GM21381 (cell line): ENCODE data around the gene TRIM15.
"Not testable (repeated sequence)": the region's sequence is repeated elsewhere in the genome, so short reads cannot be mapped to it uniquely, and the experiment has no call there.

Experiments
- ATAC-seq: cut with Tn5 transposase; IDR thresholded peaks from one replicate; pipeline ENCODE4 v1.9.1; 2021; ENCODE audit warnings: mild to moderate bottlenecking, moderate library complexity; ENCODE audit not compliant: unreplicated experiment

The TRIM15 gene

DNA sequence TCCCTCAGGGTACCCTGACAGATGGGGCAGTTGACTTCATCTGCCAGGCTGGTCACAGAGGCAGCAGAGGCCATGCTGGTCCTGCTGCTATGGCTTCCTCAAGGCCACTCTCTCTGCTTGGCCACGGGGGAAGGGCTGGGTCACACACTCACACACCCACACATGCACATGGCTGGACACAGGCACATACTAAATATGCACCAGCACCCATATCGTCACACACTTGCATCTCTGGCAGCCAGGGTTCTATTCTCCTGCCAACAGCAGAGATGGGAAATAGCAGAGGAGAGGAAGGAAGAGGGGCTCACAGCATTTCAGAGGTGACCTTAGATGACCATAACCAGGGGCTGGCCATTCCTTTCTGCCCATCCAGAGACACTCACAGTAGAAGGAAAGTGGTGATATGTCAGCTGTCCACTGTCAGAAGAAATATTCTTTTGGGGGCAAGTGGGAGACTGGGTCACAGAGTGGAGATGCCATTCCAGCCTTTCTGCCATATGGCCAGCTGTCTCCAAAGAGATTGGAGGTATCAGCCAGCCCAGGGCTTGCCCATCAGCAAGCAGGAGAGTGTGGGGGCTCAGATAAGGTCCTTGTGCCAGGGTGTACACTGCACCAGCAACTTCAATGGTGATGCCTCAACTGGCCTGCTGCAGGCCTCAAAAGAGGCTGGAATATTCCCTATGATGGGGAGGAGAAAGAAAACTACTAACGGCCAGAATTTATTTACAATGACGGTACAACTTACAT lies 2.4 kb upstream of the TRIM15 start, which contains the start of gene TRIM10:
TRIM10 (minus strand) TSS at position 427 of the 747 bp plus-strand sequence; CDS start at position 74, 353 bp downstream.
- ATAC-seq: no peak

DNA sequence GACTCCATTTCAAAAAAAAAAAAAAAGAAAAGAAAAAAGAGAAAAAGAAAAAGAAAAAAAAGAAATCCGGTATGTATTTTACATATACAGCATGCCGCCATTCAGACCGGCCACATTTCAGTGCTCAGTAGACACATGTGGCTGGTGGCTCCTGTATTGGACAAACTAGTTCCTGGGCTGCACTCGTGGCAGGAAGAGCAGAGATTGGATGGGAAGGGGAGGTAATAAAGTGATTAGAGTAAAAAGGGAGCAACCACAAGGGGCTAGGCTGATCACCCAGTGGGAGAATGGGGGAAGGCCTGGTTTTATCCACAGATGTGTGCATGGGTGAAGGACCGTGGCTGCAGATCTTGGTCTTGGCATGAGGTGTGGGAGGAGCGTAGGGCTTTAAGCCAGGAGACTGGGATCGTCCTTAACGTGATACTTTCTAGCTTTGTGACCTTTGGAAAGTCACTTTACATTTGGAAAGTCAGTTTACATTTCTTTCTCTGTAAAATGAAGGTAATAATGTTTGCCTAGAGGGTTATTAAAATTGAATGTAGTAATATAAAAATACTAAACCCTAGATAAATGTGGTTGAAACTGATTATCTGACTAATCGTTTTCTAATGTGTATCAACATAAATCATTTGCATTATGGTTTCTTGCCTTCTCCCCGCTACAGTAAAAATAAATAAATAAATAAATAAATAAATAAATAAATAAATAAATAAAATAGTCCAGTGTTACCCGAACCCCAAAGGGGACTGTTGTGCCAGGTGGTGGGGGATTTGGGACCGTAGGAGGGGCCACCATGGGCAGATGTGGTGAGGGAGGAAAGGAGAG lies 869 bp upstream of the TRIM15 start:
- ATAC-seq: no peak

DNA sequence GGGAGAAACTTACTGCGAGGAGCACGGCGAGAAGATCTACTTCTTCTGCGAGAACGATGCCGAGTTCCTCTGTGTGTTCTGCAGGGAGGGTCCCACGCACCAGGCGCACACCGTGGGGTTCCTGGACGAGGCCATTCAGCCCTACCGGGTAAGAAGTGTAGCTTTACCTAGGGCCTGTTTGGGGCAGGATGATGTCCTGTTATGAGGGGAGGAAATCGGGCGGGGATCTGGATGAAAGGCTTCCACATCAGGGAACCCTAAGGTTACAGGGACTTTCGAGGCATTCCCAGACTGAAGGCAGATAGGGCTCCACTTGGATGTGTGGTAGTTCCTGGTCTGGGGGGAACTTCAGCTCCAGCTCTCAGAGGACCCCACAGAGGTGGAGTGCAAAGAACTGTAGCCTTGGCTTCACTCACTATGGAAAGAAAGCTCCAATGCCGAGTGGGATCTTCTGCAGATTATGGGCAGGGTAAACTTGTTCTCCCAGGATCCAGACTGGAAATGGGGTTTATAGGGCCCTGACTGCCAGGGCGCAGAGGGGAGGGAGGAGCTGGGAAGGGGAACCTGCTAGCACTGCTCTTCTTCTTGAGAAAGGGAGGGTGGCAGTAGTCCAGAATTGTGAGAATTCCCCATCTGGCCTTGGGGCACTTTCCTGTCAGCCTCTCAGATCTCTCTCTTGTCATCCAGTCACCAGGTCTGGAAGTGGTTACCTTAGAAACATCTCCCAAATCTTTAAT lies 740 bp downstream of the TRIM15 start:
- no peak for ATAC-seq

DNA sequence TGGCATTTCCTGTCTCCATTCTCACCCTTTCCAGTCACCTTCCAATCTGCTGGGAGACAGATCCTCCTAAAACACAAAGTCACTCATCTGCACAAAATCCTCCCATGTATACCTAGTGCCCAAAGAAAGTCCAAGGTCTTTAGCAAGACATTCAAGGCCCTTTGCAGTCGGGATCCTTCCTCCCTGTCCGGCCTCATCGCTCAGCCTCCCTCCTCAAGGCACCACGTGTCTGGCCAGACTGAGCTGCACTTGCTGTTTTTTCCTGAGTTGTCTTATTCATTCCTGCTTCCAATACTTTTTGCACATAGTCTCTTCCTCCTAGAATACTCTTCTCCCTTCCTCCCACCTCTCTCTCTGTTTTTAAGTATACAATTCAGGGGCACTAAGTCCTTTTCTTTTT lies 1.4 kb downstream of the TRIM15 start:
- no peak for ATAC-seq

- ATAC-seq: not testable (repeated sequence)
Measured at GRCh38 chr6:30165238-30165637, 1.9 kb downstream of the TRIM15 start.

GRCh38 chr6:30167101-30167500 lies 3.8 kb downstream of the TRIM15 start:
- ATAC-seq: no peak

- ATAC-seq: no peak
Measured at GRCh38 chr6:30168741-30169140, 5.4 kb downstream of the TRIM15 start.

GRCh38 chr6:30169658-30170614 lies 6.6 kb downstream of the TRIM15 start:
- no peak for ATAC-seq

DNA sequence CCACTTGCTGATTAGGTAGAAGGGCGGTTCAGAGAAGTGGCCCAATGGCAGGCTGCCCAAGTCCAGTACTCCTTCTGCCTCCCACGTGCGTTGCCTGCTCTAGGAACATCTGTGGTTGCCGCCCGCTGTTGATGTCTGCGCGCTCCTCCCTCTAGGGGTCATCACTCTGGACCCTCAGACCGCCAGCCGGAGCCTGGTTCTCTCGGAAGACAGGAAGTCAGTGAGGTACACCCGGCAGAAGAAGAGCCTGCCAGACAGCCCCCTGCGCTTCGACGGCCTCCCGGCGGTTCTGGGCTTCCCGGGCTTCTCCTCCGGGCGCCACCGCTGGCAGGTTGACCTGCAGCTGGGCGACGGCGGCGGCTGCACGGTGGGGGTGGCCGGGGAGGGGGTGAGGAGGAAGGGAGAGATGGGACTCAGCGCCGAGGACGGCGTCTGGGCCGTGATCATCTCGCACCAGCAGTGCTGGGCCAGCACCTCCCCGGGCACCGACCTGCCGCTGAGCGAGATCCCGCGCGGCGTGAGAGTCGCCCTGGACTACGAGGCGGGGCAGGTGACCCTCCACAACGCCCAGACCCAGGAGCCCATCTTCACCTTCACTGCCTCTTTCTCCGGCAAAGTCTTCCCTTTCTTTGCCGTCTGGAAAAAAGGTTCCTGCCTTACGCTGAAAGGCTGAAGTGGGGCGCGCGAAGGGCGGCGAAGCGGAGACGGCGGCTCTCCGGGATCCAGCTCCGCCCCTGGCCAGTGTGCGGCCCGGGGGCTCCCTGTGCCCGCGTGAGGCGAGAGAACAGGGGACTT lies 8.5 kb downstream of the TRIM15 start:
- no peak for ATAC-seq

DNA sequence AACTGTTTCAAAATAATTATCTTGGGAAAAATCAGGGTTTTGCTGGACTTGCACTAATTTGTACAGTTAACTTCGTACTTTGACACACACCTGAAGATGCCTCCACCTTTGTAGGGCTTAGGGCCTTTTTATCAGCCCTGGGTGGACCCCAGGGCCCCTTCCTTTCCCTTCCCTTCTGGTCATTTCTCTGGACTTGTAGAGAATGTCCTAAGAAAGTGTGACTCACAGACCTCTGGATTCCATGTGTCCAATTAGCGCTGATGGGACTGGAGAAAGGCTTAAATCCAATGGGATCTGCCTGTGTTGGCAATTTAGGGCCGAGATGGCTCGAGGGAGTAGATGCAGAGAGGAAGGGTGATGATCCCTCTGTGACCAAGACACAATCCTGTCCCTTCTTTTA lies 9.3 kb downstream of the TRIM15 start:
- ATAC-seq: no peak

GRCh38 chr6:30175765-30176164 lies 12.4 kb downstream of the TRIM15 start:
- ATAC-seq: no peak

- no peak for ATAC-seq
Measured at GRCh38 chr6:30178837-30179236, 15.5 kb downstream of the TRIM15 start.

DNA sequence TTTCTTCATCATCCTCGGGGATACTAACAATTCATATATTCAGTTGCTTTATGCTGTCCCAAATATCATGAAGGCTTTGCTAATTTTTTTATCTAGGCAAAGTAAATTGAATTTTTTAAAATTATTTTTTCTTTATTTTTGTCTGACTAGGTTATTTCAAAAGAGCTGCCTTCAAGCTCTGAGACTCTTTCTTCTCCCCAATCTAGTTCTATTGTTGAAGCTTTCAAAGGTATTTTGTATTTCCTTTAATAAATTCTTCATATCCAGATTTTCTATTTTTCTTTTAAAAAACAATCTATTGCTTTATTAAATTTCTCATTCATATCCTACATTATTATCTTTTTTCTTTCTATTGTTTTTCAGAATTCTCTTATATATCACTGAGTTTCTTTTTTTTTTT lies 16.8 kb downstream of the TRIM15 start:
- no peak for ATAC-seq

GRCh38 chr6:30184417-30185031 lies 21.2 kb downstream of the TRIM15 start:
- no peak for ATAC-seq

DNA sequence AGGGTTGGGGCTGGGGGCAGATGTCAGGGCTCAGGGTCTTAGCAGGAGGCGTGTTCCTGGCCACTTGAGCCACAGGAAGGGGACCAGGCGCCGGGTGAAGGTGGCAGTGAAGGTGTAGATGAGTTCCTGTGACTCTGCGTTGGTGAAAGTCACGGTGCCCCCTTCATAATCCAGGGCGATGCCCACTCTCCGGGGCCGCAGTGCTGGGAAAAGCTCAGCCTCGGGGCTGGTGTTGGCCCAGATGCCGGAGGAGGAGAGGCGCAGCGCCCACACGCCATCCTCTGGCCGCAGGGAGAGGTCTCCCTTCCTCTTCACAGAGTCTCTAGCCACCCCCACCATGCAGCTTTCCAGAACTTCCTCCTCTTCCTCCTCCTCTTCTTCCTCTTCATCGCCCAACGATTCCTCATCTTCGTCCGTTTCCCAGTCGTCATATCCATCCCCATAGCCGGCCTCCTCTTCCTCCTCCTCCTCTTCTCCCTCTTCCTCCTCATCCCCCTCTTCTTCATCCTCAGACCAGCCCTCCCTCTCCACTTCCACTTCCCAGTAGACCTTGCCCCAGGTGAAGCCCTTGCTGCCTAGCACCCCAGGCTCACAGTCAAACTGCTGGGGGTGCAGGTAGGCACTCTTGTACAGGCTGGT lies 22.6 kb downstream of the TRIM15 start:
- no peak for ATAC-seq

- no peak for ATAC-seq
Measured at GRCh38 chr6:30188541-30188940, 25.2 kb downstream of the TRIM15 start.

DNA sequence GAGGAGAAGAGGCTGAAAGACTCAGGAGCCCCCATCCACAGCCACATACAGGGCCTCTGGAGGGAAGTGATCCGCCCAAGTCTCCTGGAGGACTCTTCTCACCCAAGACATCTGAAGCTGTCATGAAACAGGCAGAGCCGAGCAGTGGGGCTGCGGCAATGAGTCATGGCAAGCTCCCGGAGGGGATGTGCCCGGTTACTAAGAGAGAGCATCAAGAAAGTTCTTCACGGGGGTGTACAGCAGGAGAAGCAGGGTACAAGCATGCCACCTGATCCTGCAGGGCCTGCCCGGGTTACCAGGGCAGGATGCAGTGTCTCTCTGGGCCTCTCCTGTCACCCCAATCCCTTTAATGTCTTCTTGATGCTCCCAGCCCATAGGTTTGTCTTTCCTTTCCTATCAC lies 28.7 kb downstream of the TRIM15 start:
- ATAC-seq: no peak

GRCh38 chr6:30194797-30195690 lies 31.7 kb downstream of the TRIM15 start:
- no peak for ATAC-seq
